Left ventricle myocardium inferior (tissue), 1 donor: ENCODE results near the gene THYN1. TPM values are rescaled to one million over a fixed set of nuclear protein-coding genes. Genes with fewer than 3 reads are reported as not detected.

Experiments
- DNase-seq: peaks from one replicate; pipeline ENCODE4 v3.0.0-alpha.2; 2020
- H3K27ac ChIP-seq: fragments of 200-600 bp; replicated peaks from 2 replicates; pipeline ENCODE4 v1.8.0; 2021
- H3K27me3 ChIP-seq: fragments of 200-600 bp; 2 replicates; pipeline ENCODE4 v1.8.0; 2021; ENCODE audit warnings: low read depth
- H3K36me3 ChIP-seq: fragments of 200-600 bp; 2 replicates; pipeline ENCODE4 v1.8.0; 2021
- H3K4me1 ChIP-seq: fragments of 200-600 bp; 2 replicates; pipeline ENCODE4 v1.8.0; 2021
- H3K4me3 ChIP-seq: fragments of 200-600 bp; 2 replicates; pipeline ENCODE4 v1.8.0; 2021; ENCODE audit warnings: mild to moderate bottlenecking, moderate library complexity
- H3K9me3 ChIP-seq: fragments of 200-600 bp; replicated peaks from 2 replicates; pipeline ENCODE4 v1.8.0; 2021
- intact Hi-C: fragments of 100-400 bp; cut with micrococcal nuclease; formaldehyde crosslinking; loops from one replicate; pipeline ENCODE4 v1.11.0; 2022
- total RNA-seq: library from RNA; stranded (reverse); fragmentation: NEBNext Ultra II Directional; extraction: Animal tissue kit (Norgen Biotek cat#: 25700); gene quantifications from one replicate; pipeline ENCODE4 v1.2.1, GENCODE V29; 2021
- TF ChIP-seq, protein P1 (sequence below): fragments of 200-600 bp; IDR thresholded peaks from 2 replicates; pipeline ENCODE4 v1.8.0; 2021; ENCODE audit warnings: antibody characterized with exemption, mild to moderate bottlenecking, borderline replicate concordance
- donor health status: DM: no; HTN: yes; CAD: no; lungs with severe emphysema.

Gene THYN1
- total RNA-seq, 1 donor from 2014 or later = 41.2 TPM

DNA sequence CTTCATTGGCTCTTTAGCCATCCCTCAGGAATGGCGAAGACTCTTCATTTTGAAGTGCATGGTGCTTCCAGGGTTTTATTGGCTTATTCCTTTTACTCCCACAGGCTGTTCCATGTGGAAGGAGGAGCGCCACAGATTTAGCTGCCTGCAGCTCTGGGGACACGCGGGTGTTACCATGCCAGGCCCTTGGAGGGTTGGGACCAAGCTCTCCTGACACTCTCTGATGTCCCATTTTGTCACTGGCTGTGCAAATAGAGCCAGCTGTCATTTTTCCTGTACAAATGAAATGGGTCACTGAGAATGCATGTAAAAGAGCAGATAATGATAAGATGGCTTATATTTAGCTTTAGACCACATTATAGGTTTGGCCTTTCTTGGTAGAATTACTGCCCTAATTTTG lies 9.2 kb downstream of the THYN1 start:
- DNase-seq = no peak
- peaks cover 98% of the 10 kb centered on the region for H3K36me3 ChIP-seq
- no peak overlapping the region for H3K27ac ChIP-seq
- no peaks in the 10 kb centered on the region for H3K4me1 ChIP-seq
- H3K27me3 ChIP-seq = no peaks in the 10 kb centered on the region
- intact Hi-C loops = no loop called here
- H3K4me3 ChIP-seq = no peak overlapping the region
- H3K9me3 ChIP-seq = no peaks in the 10 kb centered on the region
- TF ChIP-seq, protein P1, sequence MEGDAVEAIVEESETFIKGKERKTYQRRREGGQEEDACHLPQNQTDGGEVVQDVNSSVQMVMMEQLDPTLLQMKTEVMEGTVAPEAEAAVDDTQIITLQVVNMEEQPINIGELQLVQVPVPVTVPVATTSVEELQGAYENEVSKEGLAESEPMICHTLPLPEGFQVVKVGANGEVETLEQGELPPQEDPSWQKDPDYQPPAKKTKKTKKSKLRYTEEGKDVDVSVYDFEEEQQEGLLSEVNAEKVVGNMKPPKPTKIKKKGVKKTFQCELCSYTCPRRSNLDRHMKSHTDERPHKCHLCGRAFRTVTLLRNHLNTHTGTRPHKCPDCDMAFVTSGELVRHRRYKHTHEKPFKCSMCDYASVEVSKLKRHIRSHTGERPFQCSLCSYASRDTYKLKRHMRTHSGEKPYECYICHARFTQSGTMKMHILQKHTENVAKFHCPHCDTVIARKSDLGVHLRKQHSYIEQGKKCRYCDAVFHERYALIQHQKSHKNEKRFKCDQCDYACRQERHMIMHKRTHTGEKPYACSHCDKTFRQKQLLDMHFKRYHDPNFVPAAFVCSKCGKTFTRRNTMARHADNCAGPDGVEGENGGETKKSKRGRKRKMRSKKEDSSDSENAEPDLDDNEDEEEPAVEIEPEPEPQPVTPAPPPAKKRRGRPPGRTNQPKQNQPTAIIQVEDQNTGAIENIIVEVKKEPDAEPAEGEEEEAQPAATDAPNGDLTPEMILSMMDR = no peak

DNA sequence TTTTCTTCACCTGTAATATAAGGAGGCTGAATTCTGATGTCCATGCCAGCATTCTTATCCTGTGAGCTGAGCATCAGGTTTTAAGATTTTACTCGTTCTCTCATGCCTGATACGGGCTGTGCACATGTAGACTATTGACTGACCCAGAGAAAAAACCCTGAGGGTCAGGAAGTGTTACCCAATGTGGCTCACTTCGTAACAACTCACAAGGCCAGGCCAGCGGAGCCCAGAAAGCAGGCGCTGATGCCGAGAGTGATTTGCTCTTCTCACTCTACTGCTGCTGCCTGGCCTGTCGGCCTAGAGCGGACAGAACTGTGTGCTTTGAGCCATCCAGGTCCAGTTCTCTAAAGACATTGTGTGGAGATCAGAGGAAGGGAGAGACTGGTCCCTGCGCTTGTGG lies 10.8 kb downstream of the THYN1 start:
- Histone ChIP-seq H3K4me1 (no peaks in the 10 kb centered on the region), H3K27me3 (no peaks in the 10 kb centered on the region), H3K36me3 (peaks cover 94% of the 10 kb centered on the region), H3K4me3 (no peak overlapping the region), H3K9me3 (no peaks in the 10 kb centered on the region), H3K27ac (no peak overlapping the region)
- DNase-seq = no peak
- intact Hi-C loops = no loop called here
- TF ChIP-seq, protein P1 = no peak

DNA sequence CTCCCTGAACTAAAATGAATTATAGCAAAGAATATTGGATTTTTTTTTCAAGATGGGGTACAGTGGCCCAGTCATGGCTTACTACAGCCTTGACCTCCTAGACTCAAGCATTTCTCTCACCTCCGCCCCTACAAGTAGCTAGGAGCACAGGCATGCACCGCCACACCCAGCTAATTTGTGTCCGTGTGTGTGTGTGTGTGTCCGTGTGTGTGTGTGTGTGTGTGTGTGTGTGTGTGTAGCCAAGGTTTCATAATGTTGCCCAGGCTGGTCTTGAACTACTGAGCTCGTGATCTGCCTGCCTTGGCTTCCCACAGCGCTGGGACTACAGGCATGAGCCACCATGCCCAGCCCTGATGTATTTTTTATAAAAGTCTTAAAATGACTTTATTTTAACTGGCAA lies 12.6 kb downstream of the THYN1 start:
- Histone ChIP-seq H3K4me1 (peaks cover 3% of the 10 kb centered on the region), H3K27ac (no peak overlapping the region), H3K9me3 (no peaks in the 10 kb centered on the region), H3K36me3 (peaks cover 85% of the 10 kb centered on the region), H3K27me3 (no peaks in the 10 kb centered on the region), H3K4me3 (no peak overlapping the region)
- no peak for DNase-seq
- intact Hi-C loops = no loop called here
- TF ChIP-seq, protein P1 = no peak

DNA sequence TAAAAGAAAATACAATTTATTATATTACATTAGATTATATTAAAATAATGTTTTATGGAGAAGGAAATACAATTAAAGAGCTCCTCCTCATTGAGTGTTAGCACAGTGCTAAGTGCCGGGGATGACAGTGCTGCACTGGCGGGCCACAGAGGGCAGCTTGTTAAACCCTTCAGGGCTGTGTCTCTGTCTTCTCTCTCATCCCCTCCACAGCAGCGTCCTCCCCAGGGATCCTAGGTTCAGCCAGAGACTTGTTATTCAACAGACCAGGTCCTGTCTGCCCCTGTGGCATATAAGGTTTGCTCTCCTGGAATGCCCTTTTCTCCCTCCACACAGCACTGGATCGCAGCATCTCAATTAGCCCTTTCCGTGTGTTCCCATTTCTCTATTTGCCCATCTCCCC lies 14.2 kb downstream of the THYN1 start:
- Histone ChIP-seq H3K27me3 (no peaks in the 10 kb centered on the region), H3K9me3 (no peaks in the 10 kb centered on the region), H3K27ac (no peak overlapping the region), H3K4me3 (no peak overlapping the region), H3K36me3 (peaks cover 79% of the 10 kb centered on the region), H3K4me1 (peaks cover 19% of the 10 kb centered on the region)
- TF ChIP-seq, protein P1 = no peak
- DNase-seq = no peak
- intact Hi-C loops = no loop called here

DNA sequence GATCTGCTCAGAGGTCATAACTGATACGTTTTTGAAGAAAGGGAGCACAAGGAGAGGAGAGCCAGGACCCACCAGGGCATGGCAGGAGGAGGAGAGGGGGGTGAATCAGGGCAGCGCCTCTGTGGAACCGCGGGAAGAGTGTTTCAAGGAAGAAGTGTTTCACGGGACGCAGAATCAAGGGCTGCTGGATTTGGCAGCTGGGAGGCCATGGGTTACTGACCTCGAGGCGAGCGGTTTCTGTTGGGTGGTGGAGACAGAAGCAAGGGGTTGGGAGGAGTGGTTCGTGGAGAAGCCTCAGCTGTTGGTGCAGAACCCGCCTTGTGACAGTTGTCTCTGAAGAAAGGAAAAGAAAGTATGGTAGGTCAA lies 15.6 kb downstream of the THYN1 start:
- H3K36me3 ChIP-seq = peaks cover 65% of the 10 kb centered on the region
- intact Hi-C loops = no loop called here

More for the DNA sequence above, 15.6 kb downstream of the THYN1 start:
- H3K9me3 ChIP-seq = no peaks in the 10 kb centered on the region
- TF ChIP-seq, protein P1 = no peak
- no peaks in the 10 kb centered on the region for H3K27me3 ChIP-seq
- no peak overlapping the region for H3K27ac ChIP-seq
- peaks cover 30% of the 10 kb centered on the region for H3K4me1 ChIP-seq
- H3K4me3 ChIP-seq = no peak overlapping the region
- no peak for DNase-seq
